Natural killer cell (primary cell): ENCODE results near the gene ELMO1. TPM values are rescaled to one million over a fixed set of nuclear protein-coding genes. Genes with fewer than 3 reads are reported as not detected.

Experiments
- ATAC-seq, 3 donors: fragments of 150-1000 bp in 2 of 3; fragments of 200-7000 bp in 1 of 3; cut with Tn5 transposase; 1 replicate in 1 of 3; 2 replicates in 2 of 3; pipeline ENCODE4 v1.10.0; 2021; ENCODE audit warnings: mild to moderate bottlenecking in 2 of 3, moderate library complexity in 2 of 3
- DNase-seq, 2 donors: peaks; one replicate each; pipeline versions ENCODE4 v3.0.0 to v3.0.0-alpha.2; 2013 to 2021; ENCODE audit warnings: mixed read lengths in 1 of 2
- H3K27ac ChIP-seq: one replicate; pipeline ENCODE4 v1.5.1; 2013; ENCODE audit warnings: mild to moderate bottlenecking, low read length
- H3K27me3 ChIP-seq: one replicate; pipeline ENCODE4 v1.6.1; 2013; ENCODE audit warnings: low read length; ENCODE audit not compliant: control insufficient read depth, insufficient read depth
- H3K36me3 ChIP-seq: one replicate; pipeline ENCODE4 v1.6.1; 2013; ENCODE audit warnings: low read length; ENCODE audit not compliant: control insufficient read depth, insufficient read depth
- H3K4me1 ChIP-seq: one replicate; pipeline ENCODE4 v1.6.1; 2013; ENCODE audit warnings: low read length; ENCODE audit not compliant: control insufficient read depth, insufficient read depth
- H3K4me3 ChIP-seq: one replicate; pipeline ENCODE4 v1.5.1; 2013; ENCODE audit warnings: low read length
- H3K9me3 ChIP-seq: one replicate; pipeline ENCODE4 v1.6.1; 2013; ENCODE audit warnings: low read length; ENCODE audit not compliant: control insufficient read depth, insufficient read depth
- H3K27ac Mint-ChIP-seq, 2 donors: one replicate each; pipeline ENCODE4 v1.8.0; 2022; ENCODE audit warnings: mild to moderate bottlenecking in 2 of 2, mixed read lengths in 2 of 2, moderate library complexity in 1 of 2
- H3K27me3 Mint-ChIP-seq, 2 donors: one replicate each; pipeline ENCODE4 v1.8.0; 2022; ENCODE audit warnings: low read depth in 2 of 2, mixed read lengths in 2 of 2
- H3K36me3 Mint-ChIP-seq: one replicate; pipeline ENCODE4 v1.8.0; 2022; ENCODE audit warnings: mixed read lengths
- H3K4me1 Mint-ChIP-seq, 2 donors: one replicate each; pipeline ENCODE4 v1.8.0; 2022; ENCODE audit warnings: mixed read lengths in 2 of 2
- H3K4me3 Mint-ChIP-seq: one replicate; pipeline ENCODE4 v1.8.0; 2022; ENCODE audit warnings: mild to moderate bottlenecking, moderate library complexity, mixed read lengths
- H3K9me3 Mint-ChIP-seq, 2 donors: one replicate each; pipeline ENCODE4 v1.8.0; 2022; ENCODE audit warnings: mixed read lengths in 2 of 2
- CTCF ChIP-seq: fragments of 200-600 bp; IDR thresholded peaks from one replicate; pipeline ENCODE4 v1.8.0; 2022; ENCODE audit warnings: antibody characterized with exemption
- WGBS: methylation state at CpG from one replicate; pipeline ENCODE4 v1.1.7; 2013; ENCODE audit warnings: missing lambda C conversion rate; ENCODE audit not compliant: insufficient coverage; 5-methylcytosine and 5-hydroxymethylcytosine counted together
- intact Hi-C: fragments of 100-400 bp; cut with micrococcal nuclease; formaldehyde crosslinking; loops from one replicate; pipeline ENCODE4 v1.14.2; 2022
- total RNA-seq, 4 donors: library from RNA; stranded (reverse); fragments of 120-200 nt in 1 of 4; gene quantifications; one replicate each; pipeline versions ENCODE4 v1.2.3 to v1.2.4, GENCODE V29; 2013 to 2022

The ELMO1 gene
- total RNA-seq, 3 donors from 2014 or later (not counting 1 experiment from before 2014, with no cell fraction given): 127 to 147 (median 130) TPM

- peak overlapping the region in 1 of 2 donors; percentile 35 for H3K27ac Mint-ChIP-seq
Observed at GRCh38 chr7:37341033-37341630, 107.5 kb downstream of the ELMO1 start.

GRCh38 chr7:37338966-37339365 is 109.7 kb downstream of the ELMO1 start:
- Mint-ChIP-seq H3K36me3 (peaks cover 10% of the 10 kb centered on the region), H3K9me3 (peaks cover 0 to 5% of the 10 kb centered on the region in 2 donors), H3K4me1 (peaks cover 36 to 44% of the 10 kb centered on the region in 2 donors), H3K27me3 (no peaks in the 10 kb centered on the region), H3K4me3 (no peak overlapping the region), H3K27ac (peak overlapping the region; percentile 30 to 35)
- Histone ChIP-seq H3K4me3 (no peak overlapping the region), H3K9me3 (no peaks in the 10 kb centered on the region), H3K27me3 (no peaks in the 10 kb centered on the region), H3K4me1 (peaks cover 21% of the 10 kb centered on the region), H3K36me3 (peaks cover 4% of the 10 kb centered on the region), H3K27ac (no peak overlapping the region)
- ATAC-seq (no peak), DNase-seq (no peak)
- intact Hi-C loops: no loop called here
- TF ChIP-seq CTCF: no peak
- 100% methylated on average over 1 of the region's 1 CpG for WGBS

More at GRCh38 chr7:37341033-37341630, 107.5 kb downstream of the ELMO1 start:
- no peak overlapping the region for H3K27ac ChIP-seq
- peaks cover 22% of the 10 kb centered on the region for H3K4me1 ChIP-seq
- no peaks in the 10 kb centered on the region for H3K27me3 ChIP-seq
- ATAC-seq: no peak
- no peak for TF ChIP-seq CTCF
- peak overlapping the region; percentile 21 for H3K4me3 Mint-ChIP-seq
- peaks cover 10% of the 10 kb centered on the region for H3K36me3 Mint-ChIP-seq
- peaks cover 37 to 48% of the 10 kb centered on the region in 2 donors for H3K4me1 Mint-ChIP-seq
- intact Hi-C loops: no loop called here
- H3K27me3 Mint-ChIP-seq: no peaks in the 10 kb centered on the region
- WGBS: 30% methylated on average over 4 of the region's 6 CpGs
- H3K9me3 Mint-ChIP-seq: peaks cover 0 to 5% of the 10 kb centered on the region in 2 donors
- no peaks in the 10 kb centered on the region for H3K9me3 ChIP-seq
- no peak overlapping the region for H3K4me3 ChIP-seq
- peaks cover 4% of the 10 kb centered on the region for H3K36me3 ChIP-seq
- DNase-seq: peak in 1 of 2 donors; percentile 17

GRCh38 chr7:37337522-37337921 is 111.1 kb downstream of the ELMO1 start:
- no peak for TF ChIP-seq CTCF
- Histone ChIP-seq H3K4me3 (no peak overlapping the region), H3K4me1 (peaks cover 9% of the 10 kb centered on the region), H3K27me3 (no peaks in the 10 kb centered on the region), H3K9me3 (no peaks in the 10 kb centered on the region), H3K36me3 (peaks cover 6% of the 10 kb centered on the region), H3K27ac (no peak overlapping the region)
- intact Hi-C loops: no loop called here
- H3K27me3 Mint-ChIP-seq: no peaks in the 10 kb centered on the region
- H3K9me3 Mint-ChIP-seq: peaks cover 0 to 5% of the 10 kb centered on the region in 2 donors
- ATAC-seq (no peak), DNase-seq (no peak)
- no peak overlapping the region for H3K4me3 Mint-ChIP-seq
- peaks cover 10% of the 10 kb centered on the region for H3K36me3 Mint-ChIP-seq
- peak overlapping the region in 1 of 2 donors; percentile 29 for H3K27ac Mint-ChIP-seq
- peaks cover 37 to 40% of the 10 kb centered on the region in 2 donors for H3K4me1 Mint-ChIP-seq
- 58% methylated on average over 1 of the region's 1 CpG for whole genome bisulfite sequencing

- Histone ChIP-seq H3K4me1 (peaks cover 4% of the 10 kb centered on the region), H3K27ac (peak overlapping the region; percentile 54), H3K36me3 (peaks cover 6% of the 10 kb centered on the region), H3K9me3 (no peaks in the 10 kb centered on the region), H3K27me3 (no peaks in the 10 kb centered on the region), H3K4me3 (no peak overlapping the region)
- Mint-ChIP-seq H3K4me3 (no peak overlapping the region), H3K27me3 (no peaks in the 10 kb centered on the region), H3K36me3 (peaks cover 10% of the 10 kb centered on the region), H3K9me3 (peaks cover 0 to 5% of the 10 kb centered on the region in 2 donors), H3K27ac (peak overlapping the region in 1 of 2 donors; percentile 47), H3K4me1 (peaks cover 36 to 45% of the 10 kb centered on the region in 2 donors)
- peak in 2 of 3 donors; percentile 32 to 37 for ATAC-seq
- no peak for TF ChIP-seq CTCF
- peak in 1 of 2 donors; percentile 47 for DNase-seq
- intact Hi-C loops: no loop called here
- WGBS: 36% methylated on average over 5 of the region's 5 CpGs
Observed at GRCh38 chr7:37336259-37336658, 112.4 kb downstream of the ELMO1 start.
